OCI-LY7 (cell line): ENCODE data around the gene LCN9. TPM values are rescaled to one million over a fixed set of nuclear protein-coding genes. Genes with fewer than 3 reads are reported as not detected.

Source experiments
- BruUV-seq: library from RNA; stranded (reverse); fragments of 400-500 nt; replicated peaks from 2 replicates; lab custom pipeline; 2021; lab: Mats Ljungman, UMichigan
- CTCF ChIA-PET: fragments of 300-600 bp; sonication (Branson Sonifier 250); formaldehyde crosslinking; loops from one replicate; lab custom pipeline; 2022; ENCODE audit warnings: antibody characterized with exemption; ENCODE audit not compliant: unreplicated experiment; lab: Charles Lee
- POLR2A ChIA-PET: fragments of 300-600 bp; sonication (Branson Sonifier 250); formaldehyde crosslinking; loops from one replicate; lab custom pipeline; 2022; ENCODE audit warnings: antibody characterized with exemption; lab: Charles Lee
- DNase-seq: peaks from one replicate; pipeline ENCODE4 v3.0.0-alpha.2; 2015; ENCODE audit warnings: low spot score
- H2AFZ ChIP-seq: fragments of 200-600 bp; sonication (generic), shearing (Covaris generic); 2 replicates; pipeline ENCODE4 v1.6.1; 2014; ENCODE audit warnings: mild to moderate bottlenecking, antibody characterized with exemption, low read length, moderate library complexity
- H3K27ac ChIP-seq: fragments of 200-600 bp; sonication (generic); 2 replicates; pipeline ENCODE4 v1.5.1; 2014; ENCODE audit warnings: mixed run types, low read depth, mild to moderate bottlenecking, moderate library complexity, low read length, inconsistent platforms; ENCODE audit not compliant: poor library complexity, severe bottlenecking
- H3K36me3 ChIP-seq: fragments of 200-600 bp; sonication (generic); 2 replicates; pipeline ENCODE4 v1.6.1; 2014; ENCODE audit warnings: mild to moderate bottlenecking, antibody characterized with exemption, low read length, moderate library complexity, mixed read lengths; ENCODE audit not compliant: insufficient read depth
- H3K4me1 ChIP-seq: fragments of 200-600 bp; sonication (generic); 2 replicates; pipeline ENCODE4 v1.5.1; 2014; ENCODE audit warnings: mild to moderate bottlenecking, low read length; ENCODE audit not compliant: insufficient read depth, poor library complexity, severe bottlenecking
- H3K4me2 ChIP-seq: fragments of 200-600 bp; sonication (generic); 2 replicates; pipeline ENCODE4 v1.6.1; 2014; ENCODE audit warnings: mild to moderate bottlenecking, low read length
- H3K4me3 ChIP-seq: fragments of 200-600 bp; sonication (generic); 2 replicates; pipeline ENCODE4 v1.5.1; 2014; ENCODE audit warnings: mild to moderate bottlenecking, low read depth, low read length; ENCODE audit not compliant: poor library complexity, severe bottlenecking
- H3K79me2 ChIP-seq: fragments of 200-600 bp; sonication (generic); 2 replicates; pipeline ENCODE4 v1.6.1; 2016; ENCODE audit warnings: low read depth, mild to moderate bottlenecking, low read length, moderate library complexity, mixed read lengths; ENCODE audit not compliant: insufficient read depth
- H3K9me2 ChIP-seq: fragments of 200-600 bp; sonication (generic); 2 replicates; pipeline ENCODE4 v1.6.1; 2016; ENCODE audit warnings: mild to moderate bottlenecking, low read length, mixed read lengths; ENCODE audit not compliant: insufficient read depth
- H3K9me3 ChIP-seq: fragments of 200-600 bp; sonication (generic); 2 replicates; pipeline ENCODE4 v1.6.1; 2014; ENCODE audit warnings: mild to moderate bottlenecking, mixed run types, low read length, mixed read lengths
- H4K20me1 ChIP-seq: fragments of 200-600 bp; sonication (generic); 2 replicates; pipeline ENCODE4 v1.6.1; 2014; ENCODE audit warnings: mild to moderate bottlenecking, antibody characterized with exemption, low read length, moderate library complexity, mixed read lengths; ENCODE audit not compliant: insufficient read depth
- CTCF ChIP-seq: fragments of 200-600 bp; sonication (generic); conservative IDR thresholded peaks from 2 replicates; pipeline ENCODE4 v1.5.1; 2014; ENCODE audit warnings: mild to moderate bottlenecking, antibody characterized with exemption, low read length, moderate library complexity, mixed read lengths
- EZH2phosphoT487 ChIP-seq: fragments of 200-600 bp; sonication (generic); IDR thresholded peaks from 2 replicates; pipeline ENCODE4 v1.6.1; 2018; ENCODE audit warnings: low read depth, borderline replicate concordance, mild to moderate bottlenecking, mixed run types, antibody characterized with exemption, low read length, moderate library complexity, mixed read lengths
- intact Hi-C: fragments of 100-400 bp; cut with micrococcal nuclease; formaldehyde crosslinking; loops from one replicate; pipeline ENCODE4 v1.10.0; 2022; ENCODE audit not compliant: unreplicated experiment
- total RNA-seq, 2 experiments: library from RNA; depleted of rRNA in 1 of 2; stranded (reverse); fragments of >200 nt in 1 of 2; shearing (Covaris generic) in 1 of 2; gene quantifications; 2 replicates each; pipeline ENCODE4 v1.2.3, GENCODE V29; 2014 to 2022

LCN9 gene
- total RNA-seq, 2 experiments from 2014 or later = not detected

GRCh38 chr9:135683401-135684034 lies 20.4 kb downstream of the LCN9 start:
- BruUV-seq = no TSS peak
- no peaks in the 10 kb centered on the region for H3K36me3 ChIP-seq
- H3K4me3 ChIP-seq = no peak overlapping the region
- no peaks in the 10 kb centered on the region for H3K4me1 ChIP-seq
- intact Hi-C loops = no loop called here
- no peaks in the 10 kb centered on the region for H4K20me1 ChIP-seq
- H3K9me2 ChIP-seq = no peaks in the 10 kb centered on the region
- H3K79me2 ChIP-seq = no peaks in the 10 kb centered on the region
- CTCF ChIA-PET = no interaction called here
- no peak for DNase-seq
- TF ChIP-seq EZH2phosphoT487 = no peak
- TF ChIP-seq CTCF = no peak
- H2AFZ ChIP-seq = no peak overlapping the region
- POLR2A ChIA-PET = no interaction called here
- no peak overlapping the region for H3K4me2 ChIP-seq
- no peak overlapping the region for H3K27ac ChIP-seq
- no peaks in the 10 kb centered on the region for H3K9me3 ChIP-seq

GRCh38 chr9:135684691-135685090 lies 21.6 kb downstream of the LCN9 start:
- H3K9me2 ChIP-seq = no peaks in the 10 kb centered on the region
- H3K27ac ChIP-seq = no peak overlapping the region
- no peaks in the 10 kb centered on the region for H3K79me2 ChIP-seq
- no peak for DNase-seq
- ChIA-PET POLR2A (no interaction called here), CTCF (no interaction called here)
- H3K9me3 ChIP-seq = no peaks in the 10 kb centered on the region
- no peak overlapping the region for H3K4me2 ChIP-seq
- TF ChIP-seq CTCF (no peak), EZH2phosphoT487 (no peak)
- no peaks in the 10 kb centered on the region for H3K36me3 ChIP-seq
- no peak overlapping the region for H3K4me3 ChIP-seq
- H4K20me1 ChIP-seq = no peaks in the 10 kb centered on the region
- BruUV-seq = no TSS peak
- H2AFZ ChIP-seq = no peak overlapping the region
- no peaks in the 10 kb centered on the region for H3K4me1 ChIP-seq
- intact Hi-C loops = no loop called here

GRCh38 chr9:135687216-135687615 lies 24.1 kb downstream of the LCN9 start:
- Histone ChIP-seq H3K9me2 (no peaks in the 10 kb centered on the region), H4K20me1 (no peaks in the 10 kb centered on the region), H3K4me2 (no peak overlapping the region), H3K9me3 (no peaks in the 10 kb centered on the region), H2AFZ (no peak overlapping the region), H3K4me1 (no peaks in the 10 kb centered on the region), H3K27ac (no peak overlapping the region), H3K79me2 (no peaks in the 10 kb centered on the region), H3K36me3 (no peaks in the 10 kb centered on the region), H3K4me3 (no peak overlapping the region)
- POLR2A ChIA-PET = no interaction called here
- BruUV-seq = no TSS peak
- TF ChIP-seq EZH2phosphoT487 (no peak), CTCF (no peak)
- intact Hi-C loops = no loop called here
- DNase-seq = no peak
- CTCF ChIA-PET = no interaction called here
